Activated naive CD8-positive, alpha-beta T cell treated with anti-CD3 and anti-CD28 coated beads for 36 hours (primary cell): Measurements from ENCODE around the gene FANCD2. TPM values are rescaled to one million over a fixed set of nuclear protein-coding genes. Genes with fewer than 3 reads are reported as not detected.

ENCODE experiments used
- total RNA-seq, 2 experiments: library from RNA; stranded (reverse); gene quantifications; one replicate each; pipeline ENCODE4 v1.2.3, GENCODE V29; 2021

Gene FANCD2
- total RNA-seq, 2 experiments from 2014 or later = 80.9 to 85.1 TPM

Other genes with a start within 250 kb of the FANCD2 start
- 10 to 100 TPM; 49.5 to 50.8 TPM for gene TADA3, start 234.0 kb upstream of the FANCD2 start, total RNA-seq
- gene ARPC4, start 233.4 kb upstream of the FANCD2 start, total RNA-seq = 100 to 1,000 TPM; 251 to 253 TPM
- gene TTLL3, start 216.2 kb upstream of the FANCD2 start, total RNA-seq = 10 to 100 TPM; 22.7 to 23.8 TPM
- 10 to 100 TPM; 69.2 to 71.2 TPM for gene RPUSD3, start 182.4 kb upstream of the FANCD2 start, total RNA-seq
- gene CIDEC, start 146.2 kb upstream of the FANCD2 start, total RNA-seq = under 1 TPM in 1 of 2 experiments, not detected in 1; 0.18 TPM
- 10 to 100 TPM; 49.0 to 49.2 TPM for gene JAGN1, start 135.8 kb upstream of the FANCD2 start, total RNA-seq
- gene IL17RE, start 123.6 kb upstream of the FANCD2 start, total RNA-seq = 1 to 10 TPM; 1.2 to 1.8 TPM
- under 1 TPM; 0.36 to 0.60 TPM for gene IL17RC, start 109.3 kb upstream of the FANCD2 start, total RNA-seq
- gene CRELD1, start 92.6 kb upstream of the FANCD2 start, total RNA-seq = 1 to 10 TPM; 7.9 to 10.0 TPM
- gene PRRT3, start 74.0 kb upstream of the FANCD2 start, total RNA-seq = 1 to 10 TPM; 8.0 to 8.6 TPM
- 10 to 100 TPM; 44.7 to 46.7 TPM for gene EMC3, start 39.6 kb upstream of the FANCD2 start, total RNA-seq
- gene FANCD2OS, start 81.8 kb downstream of the FANCD2 start, total RNA-seq = not detected
- gene BRK1, start 89.2 kb downstream of the FANCD2 start, total RNA-seq = 10 to 100 TPM; 91.6 to 94.6 TPM
- 10 to 100 TPM; 42.0 to 42.2 TPM for gene VHL, start 115.3 kb downstream of the FANCD2 start, total RNA-seq
- gene IRAK2, start 138.5 kb downstream of the FANCD2 start, total RNA-seq = 1 to 10 TPM; 2.6 to 3.1 TPM
- 10 to 100 TPM; 41.6 to 48.5 TPM for gene TATDN2, start 222.0 kb downstream of the FANCD2 start, total RNA-seq